ENCODE measurements around the gene JPH2. TPM values are rescaled to one million over a fixed set of nuclear protein-coding genes. Genes with fewer than 3 reads are reported as not detected.

Gene JPH2
- total RNA-seq, 2 experiments from 2014 or later = not detected

- intact Hi-C loops (cut with DNase I, micrococcal nuclease) = loop anchor here in 1 of 2 experiments (5.0 kb wide), 1 partner anchor 113 kb away; no protein-coding TSS in a partner anchor
- POLR2A ChIA-PET = no interaction called here
- Mint-ChIP-seq H3K27me3 (no peaks in the 10 kb centered on the region), H3K36me3 (ENCODE audit: low read depth) (no peaks in the 10 kb centered on the region), H3K27ac (peak overlapping the region; percentile 97), H3K9me3 (no peaks in the 10 kb centered on the region), H3K4me1 (ENCODE audit: low read depth) (peaks cover 45% of the 10 kb centered on the region), H3K4me3 (no peak overlapping the region)
- Histone ChIP-seq H3K36me3 (ENCODE audit: insufficient read depth, low read length) (no peaks in the 10 kb centered on the region), H3K27ac (ENCODE audit: low read depth in 1 of 2, low read length in 2 of 2) (no peak overlapping the region), H3K4me3 (ENCODE audit: low read length) (no peak overlapping the region), H3K9me3 (ENCODE audit: control insufficient read depth in 1 of 2, insufficient read depth in 1 of 2, low read length in 2 of 2) (no peaks in the 10 kb centered on the region), H3K4me1 (ENCODE audit: insufficient read depth, low read length) (peaks cover 48% of the 10 kb centered on the region), H3K27me3 (ENCODE audit: control insufficient read depth in 1 of 2, insufficient read depth in 2 of 2, low read length in 2 of 2) (no peaks in the 10 kb centered on the region)
- DNase-seq = peak in 1 of 14 experiments; percentile 7
- ATAC-seq (ENCODE audit: poor library complexity) = no peak
- CTCF ChIA-PET = no interaction called here
- no peak for TF ChIP-seq CTCF (IDR thresholded peaks at IDR 0.05)
These were observed 121.3 kb downstream of the JPH2 start for GRCh38 chr20:44065401-44066340.

DNA sequence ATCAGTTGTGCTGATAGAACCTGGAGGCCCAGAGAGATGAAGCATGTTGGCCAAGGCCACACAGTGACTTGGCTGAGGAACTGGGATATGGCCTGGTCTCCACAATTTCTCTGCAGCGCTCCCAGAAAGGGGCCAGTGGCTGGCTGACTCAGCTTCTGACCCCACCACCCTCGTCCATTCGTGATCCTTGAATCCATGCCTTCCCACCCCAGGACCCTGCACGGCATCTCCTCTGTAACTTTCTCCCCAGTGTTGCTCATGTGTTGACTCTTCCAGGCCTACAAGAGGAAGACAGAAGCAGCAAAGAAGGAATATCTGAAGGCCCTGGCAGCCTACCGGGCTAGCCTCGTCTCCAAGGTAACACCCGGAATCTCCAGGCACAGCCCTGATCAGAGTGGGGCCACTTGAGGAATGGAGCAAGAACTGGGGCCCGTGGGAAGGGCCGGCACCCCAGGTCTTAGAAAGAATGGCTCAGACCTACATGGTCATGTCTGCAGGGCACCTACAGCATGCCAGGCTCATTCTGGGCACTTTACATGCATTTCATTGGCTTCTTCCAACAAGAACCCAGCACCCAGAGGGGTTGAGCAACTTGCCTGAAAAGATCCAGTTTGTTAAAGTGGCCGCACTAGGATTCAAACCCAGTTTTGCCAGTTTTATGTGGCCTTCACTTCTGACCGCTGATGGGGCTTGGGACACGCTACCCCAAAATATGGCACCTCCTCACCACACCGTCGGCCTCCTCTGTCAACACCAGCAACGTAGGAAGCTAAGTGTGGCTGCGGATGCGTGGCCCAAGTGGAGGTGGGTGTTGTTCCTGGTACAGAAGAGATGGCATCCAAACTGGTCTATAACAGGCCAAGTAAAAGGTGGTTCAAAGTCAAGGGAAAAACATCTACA lies 122.2 kb downstream of the JPH2 start:
- Histone ChIP-seq H3K4me1 (ENCODE audit: insufficient read depth, low read length) (peaks cover 39% of the 10 kb centered on the region), H3K9me3 (ENCODE audit: control insufficient read depth in 1 of 2, insufficient read depth in 1 of 2, low read length in 2 of 2) (no peaks in the 10 kb centered on the region), H3K27ac (ENCODE audit: low read depth in 1 of 2, low read length in 2 of 2) (no peak overlapping the region), H3K36me3 (ENCODE audit: insufficient read depth, low read length) (no peaks in the 10 kb centered on the region), H3K27me3 (ENCODE audit: control insufficient read depth in 1 of 2, insufficient read depth in 2 of 2, low read length in 2 of 2) (no peaks in the 10 kb centered on the region), H3K4me3 (ENCODE audit: low read length) (no peak overlapping the region)
- TF ChIP-seq CTCF (IDR thresholded peaks at IDR 0.05) = no peak
- Mint-ChIP-seq H3K4me1 (ENCODE audit: low read depth) (peaks cover 45% of the 10 kb centered on the region), H3K9me3 (no peaks in the 10 kb centered on the region), H3K36me3 (ENCODE audit: low read depth) (no peaks in the 10 kb centered on the region), H3K4me3 (no peak overlapping the region), H3K27ac (peak overlapping the region; percentile 97), H3K27me3 (no peaks in the 10 kb centered on the region)
- ChIA-PET CTCF (no interaction called here), POLR2A (no interaction called here)
- intact Hi-C loops (cut with DNase I, micrococcal nuclease) = loop anchor here in 1 of 2 experiments (5.0 kb wide), 1 partner anchor 112 kb away; no protein-coding TSS in a partner anchor
- no peak for DNase-seq
- no peak for ATAC-seq (ENCODE audit: poor library complexity)

Other genes with a start within 250 kb of the JPH2 start
- gene OSER1, start 23.6 kb upstream of the JPH2 start, total RNA-seq = 100 to 1,000 TPM; 172 TPM
- gene GDAP1L1, start 60.1 kb upstream of the JPH2 start, total RNA-seq = not detected
- 1 to 10 TPM; 3.2 to 3.4 TPM for gene FITM2, start 124.0 kb upstream of the JPH2 start, total RNA-seq
- gene R3HDML, start 149.9 kb upstream of the JPH2 start, total RNA-seq = not detected
- gene HNF4A, start 168.5 kb upstream of the JPH2 start, total RNA-seq = not detected

Data from CD4-positive, alpha-beta T cell (primary cell).